ENCODE results near the gene AP5Z1.

Gene AP5Z1

GRCh38 chr7:4837803-4838625 is 62.6 kb downstream of the AP5Z1 start:
- DNase-seq (ENCODE audit: low read depth in 2 of 3, low spot score in 2 of 3) = no peak

GRCh38 chr7:4838626-4839334 is 63.4 kb downstream of the AP5Z1 start:
- DNase-seq (ENCODE audit: low read depth in 2 of 3, low spot score in 2 of 3) = no peak

GRCh38 chr7:4840079-4840501 is 64.7 kb downstream of the AP5Z1 start:
- no peak for DNase-seq (ENCODE audit: low read depth in 2 of 3, low spot score in 2 of 3)
